ENCODE data around the gene PDIA4. TPM values are rescaled to one million over a fixed set of nuclear protein-coding genes. Genes with fewer than 3 reads are reported as not detected.
A peak's percentile ranks its signal among the peaks of the same experiment; 100 is the strongest.

The PDIA4 gene
- total and polyA plus RNA-seq, 2 donors (not counting 1 experiment from before 2014, with no cell fraction given) = 210 to 266 TPM

GRCh38 chr7:149007611-149008010 is 20.7 kb downstream of the PDIA4 start:
- Histone ChIP-seq H2AFZ (ENCODE audit: low read length) (no peak overlapping the region), H4K20me1 (ENCODE audit: control insufficient read depth, extremely low read depth, insufficient read depth, low read length) (no peaks in the 10 kb centered on the region), H3K4me3 (replicated peaks in 1 of 4; ENCODE audit: control extremely low read depth in 1 of 4, insufficient read depth in 1 of 4, low read depth in 3 of 4, low read length in 4 of 4) (no peak overlapping the region), H3K4me2 (ENCODE audit: extremely low read depth, insufficient read depth, low read length) (no peak overlapping the region), H3K79me2 (ENCODE audit: control insufficient read depth, insufficient read depth, low read length) (no peaks in the 10 kb centered on the region), H3K9ac (ENCODE audit: insufficient read depth, low read length) (no peak overlapping the region), H3K27me3 (ENCODE audit: control insufficient read depth, insufficient read depth, low read length) (no peaks in the 10 kb centered on the region), H3K36me3 (ENCODE audit: control insufficient read depth, insufficient read depth, low read length) (peaks cover 33% of the 10 kb centered on the region), H3K27ac (ENCODE audit: insufficient read depth, low read length) (no peak overlapping the region), H3K9me3 (ENCODE audit: control insufficient read depth, insufficient read depth, low read depth, low read length) (no peaks in the 10 kb centered on the region), H3K4me1 (ENCODE audit: control insufficient read depth, extremely low read depth, insufficient read depth, low read length) (peaks cover 2% of the 10 kb centered on the region)
- TF ChIP-seq EZH2 (IDR thresholded peaks at IDR 0.05; ENCODE audit: low read length, missing control alignments) (no peak), CTCF (conservative IDR thresholded peaks at IDR 0.05 in 1 of 2, IDR thresholded peaks at IDR 0.05 in 1 of 2; ENCODE audit: low read depth in 1 of 2, low read length in 2 of 2) (peak in 1 of 2 donors; percentile 7)
- no peak for DNase-seq (ENCODE audit: low read depth in 2 of 2)

- H3K36me3 ChIP-seq (ENCODE audit: control insufficient read depth, insufficient read depth, low read length) = peaks cover 31% of the 10 kb centered on the region
- no peak overlapping the region for H3K4me2 ChIP-seq (ENCODE audit: extremely low read depth, insufficient read depth, low read length)
- no peak overlapping the region for H3K27ac ChIP-seq (ENCODE audit: insufficient read depth, low read length)
- H3K4me3 ChIP-seq (replicated peaks in 1 of 4; ENCODE audit: control extremely low read depth in 1 of 4, insufficient read depth in 1 of 4, low read depth in 3 of 4, low read length in 4 of 4) = no peak overlapping the region
- no peak overlapping the region for H2AFZ ChIP-seq (ENCODE audit: low read length)
- no peak for TF ChIP-seq EZH2 (IDR thresholded peaks at IDR 0.05; ENCODE audit: low read length, missing control alignments)
- TF ChIP-seq CTCF (conservative IDR thresholded peaks at IDR 0.05 in 1 of 2, IDR thresholded peaks at IDR 0.05 in 1 of 2; ENCODE audit: low read depth in 1 of 2, low read length in 2 of 2) = no peak
- H3K27me3 ChIP-seq (ENCODE audit: control insufficient read depth, insufficient read depth, low read length) = no peaks in the 10 kb centered on the region
- no peak overlapping the region for H3K9ac ChIP-seq (ENCODE audit: insufficient read depth, low read length)
- no peaks in the 10 kb centered on the region for H4K20me1 ChIP-seq (ENCODE audit: control insufficient read depth, extremely low read depth, insufficient read depth, low read length)
- H3K9me3 ChIP-seq (ENCODE audit: control insufficient read depth, insufficient read depth, low read depth, low read length) = no peaks in the 10 kb centered on the region
- peaks cover 2% of the 10 kb centered on the region for H3K4me1 ChIP-seq (ENCODE audit: control insufficient read depth, extremely low read depth, insufficient read depth, low read length)
- no peak for DNase-seq (ENCODE audit: low read depth in 2 of 2)
- H3K79me2 ChIP-seq (ENCODE audit: control insufficient read depth, insufficient read depth, low read length) = no peaks in the 10 kb centered on the region
Measured at GRCh38 chr7:149007146-149007545, 21.2 kb downstream of the PDIA4 start.

GRCh38 chr7:149006345-149006725 is 22.0 kb downstream of the PDIA4 start:
- DNase-seq (ENCODE audit: low read depth in 2 of 2) = no peak
- no peak overlapping the region for H3K4me2 ChIP-seq (ENCODE audit: extremely low read depth, insufficient read depth, low read length)
- no peak overlapping the region for H3K27ac ChIP-seq (ENCODE audit: insufficient read depth, low read length)
- no peaks in the 10 kb centered on the region for H4K20me1 ChIP-seq (ENCODE audit: control insufficient read depth, extremely low read depth, insufficient read depth, low read length)
- no peaks in the 10 kb centered on the region for H3K27me3 ChIP-seq (ENCODE audit: control insufficient read depth, insufficient read depth, low read length)
- peaks cover 32% of the 10 kb centered on the region for H3K36me3 ChIP-seq (ENCODE audit: control insufficient read depth, insufficient read depth, low read length)
- H3K4me3 ChIP-seq (replicated peaks in 1 of 4; ENCODE audit: control extremely low read depth in 1 of 4, insufficient read depth in 1 of 4, low read depth in 3 of 4, low read length in 4 of 4) = no peak overlapping the region
- no peaks in the 10 kb centered on the region for H3K9me3 ChIP-seq (ENCODE audit: control insufficient read depth, insufficient read depth, low read depth, low read length)
- H3K4me1 ChIP-seq (ENCODE audit: control insufficient read depth, extremely low read depth, insufficient read depth, low read length) = peaks cover 2% of the 10 kb centered on the region
- H3K9ac ChIP-seq (ENCODE audit: insufficient read depth, low read length) = no peak overlapping the region
- no peaks in the 10 kb centered on the region for H3K79me2 ChIP-seq (ENCODE audit: control insufficient read depth, insufficient read depth, low read length)
- TF ChIP-seq EZH2 (IDR thresholded peaks at IDR 0.05; ENCODE audit: low read length, missing control alignments) (no peak), CTCF (conservative IDR thresholded peaks at IDR 0.05 in 1 of 2, IDR thresholded peaks at IDR 0.05 in 1 of 2; ENCODE audit: low read depth in 1 of 2, low read length in 2 of 2) (no peak)
- no peak overlapping the region for H2AFZ ChIP-seq (ENCODE audit: low read length)

Measured in fibroblast of lung (primary cell).